Urothelium cell line (cell line): ENCODE measurements around the gene ADORA3.

Experiments
- DNase-seq: peaks from one replicate; pipeline ENCODE4 v3.0.0; 2011; ENCODE audit warnings: low spot score, mixed read lengths
- FAIRE-seq: peaks from 2 replicates; lab custom pipeline; 2011; peaks lifted over from hg19 to GRCh38; lab: Jason Lieb, UNC

The ADORA3 gene

DNA sequence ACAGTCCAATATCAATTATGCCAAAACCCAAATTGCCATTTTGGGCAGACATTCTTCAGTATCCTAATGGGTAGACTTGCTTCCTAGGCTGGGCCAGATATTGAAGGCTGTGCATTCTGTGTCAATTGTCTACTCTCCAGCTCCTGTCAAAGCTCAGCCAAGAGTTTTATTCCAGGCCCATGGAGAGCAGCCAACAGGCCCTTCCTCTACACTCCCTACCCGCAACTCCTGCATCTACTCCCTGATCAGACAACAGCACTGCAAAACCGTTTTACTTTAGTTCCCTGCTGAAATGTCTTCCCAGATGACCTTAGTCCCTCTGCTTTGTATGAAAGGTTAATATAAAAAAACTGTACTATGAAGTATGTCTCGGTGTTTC is 6.6 kb upstream of the ADORA3 start:
- DNase-seq (no peak), FAIRE-seq (no peak)

DNA sequence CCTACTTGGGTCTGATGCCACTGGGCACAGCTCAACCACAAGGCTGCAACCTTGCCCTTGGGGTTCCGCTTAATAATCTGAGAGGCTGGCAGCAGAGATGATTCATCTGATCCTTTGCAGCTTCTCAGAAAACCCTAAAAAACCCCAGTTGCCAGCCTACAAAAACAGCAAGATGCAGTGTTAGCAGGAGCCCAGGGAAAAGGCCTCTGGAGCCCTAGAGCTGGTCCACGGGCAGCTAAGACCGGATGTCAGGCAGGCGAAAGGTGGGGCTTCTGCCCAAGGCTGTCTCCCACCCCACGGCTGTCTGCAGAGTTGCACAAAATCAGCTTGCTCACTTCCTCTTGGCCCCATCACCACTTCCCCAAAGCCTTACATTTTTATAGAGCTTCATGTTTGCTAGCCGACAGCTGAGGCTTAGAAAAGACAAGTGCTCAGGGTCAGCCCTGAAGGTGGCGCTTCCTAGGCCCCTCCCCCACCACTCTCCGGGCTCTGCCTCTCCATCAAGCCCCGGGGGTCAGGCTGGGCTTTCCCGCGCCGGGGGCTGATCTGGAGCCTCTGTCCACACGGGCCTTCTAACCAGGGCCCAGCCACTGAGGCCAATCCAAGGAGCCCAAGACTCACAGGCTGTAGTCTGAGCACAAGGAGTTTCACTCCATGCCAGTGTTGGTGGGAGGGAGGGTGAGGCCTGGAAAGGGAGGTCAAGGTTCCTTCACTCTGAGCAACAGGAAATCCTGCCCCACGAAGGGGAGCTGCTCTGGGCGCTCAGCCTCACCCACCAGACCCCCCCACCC is 4.2 kb upstream of the ADORA3 start:
- FAIRE-seq = no peak

DNA sequence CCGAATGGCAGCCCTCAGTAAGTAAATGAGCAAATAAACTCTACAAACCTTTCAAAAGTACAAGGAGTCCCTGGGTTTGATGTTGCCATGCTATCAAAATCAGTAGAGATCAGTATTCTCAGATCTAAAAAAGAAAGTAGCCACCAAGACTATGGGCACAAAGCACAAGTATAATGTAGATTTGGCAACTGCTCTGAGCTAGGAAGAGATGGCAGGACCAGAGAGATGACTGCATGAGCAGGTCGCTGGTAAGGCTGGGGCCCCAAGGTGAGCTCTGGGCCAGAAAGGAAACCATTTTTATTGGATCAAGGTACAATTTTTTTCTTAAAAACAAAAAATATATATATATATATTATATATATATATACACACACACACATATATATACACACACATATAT is 3.1 kb upstream of the ADORA3 start:
- DNase-seq = no peak
- no peak for FAIRE-seq

More for the DNA sequence above, 4.2 kb upstream of the ADORA3 start:
- peak; percentile 73 for DNase-seq

DNA sequence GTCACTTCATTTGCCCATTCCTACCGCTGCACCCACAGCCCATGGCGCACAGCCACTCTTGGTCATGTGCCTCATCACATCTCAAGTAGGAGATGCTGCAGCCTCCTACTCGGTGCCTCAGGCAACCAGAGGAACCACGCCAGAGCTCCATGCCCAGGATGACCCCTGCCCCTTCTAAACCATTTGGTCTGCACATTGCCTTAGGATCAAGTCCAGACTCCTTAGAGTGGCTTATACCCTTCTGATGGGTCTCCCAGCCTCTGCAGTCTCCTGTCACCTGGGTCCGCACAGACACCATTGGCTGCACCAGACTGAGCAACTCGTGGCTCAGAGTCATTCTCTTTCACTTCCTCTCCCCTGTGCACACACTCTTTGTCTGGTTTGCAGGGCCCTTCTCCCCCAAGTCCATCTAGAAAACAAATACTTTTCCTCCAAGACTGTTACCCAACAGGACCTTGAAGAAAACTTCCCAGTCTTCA is 2.2 kb upstream of the ADORA3 start:
- no peak for FAIRE-seq

DNA sequence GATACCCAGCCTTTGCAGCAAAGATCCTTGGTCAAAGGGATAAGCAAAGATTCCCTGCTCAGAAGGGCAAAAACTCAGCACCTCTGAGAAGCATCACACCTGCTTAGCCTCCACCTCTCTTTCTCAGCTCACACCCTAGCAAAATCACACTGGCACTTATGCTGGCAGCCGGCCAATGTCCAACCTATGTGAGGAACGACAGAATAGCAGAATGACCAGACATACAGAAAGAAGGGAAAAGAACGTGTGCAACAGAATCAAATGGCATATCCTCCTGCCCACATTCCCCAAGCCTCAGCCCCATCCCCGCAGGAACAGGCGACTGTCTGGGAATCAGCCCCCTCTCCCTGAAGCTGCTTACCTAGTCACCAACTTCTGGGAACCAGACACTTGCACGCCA is 664 bp upstream of the ADORA3 start:
- no peak for FAIRE-seq
- DNase-seq = no peak

More for the DNA sequence above, 2.2 kb upstream of the ADORA3 start:
- DNase-seq = no peak

DNA sequence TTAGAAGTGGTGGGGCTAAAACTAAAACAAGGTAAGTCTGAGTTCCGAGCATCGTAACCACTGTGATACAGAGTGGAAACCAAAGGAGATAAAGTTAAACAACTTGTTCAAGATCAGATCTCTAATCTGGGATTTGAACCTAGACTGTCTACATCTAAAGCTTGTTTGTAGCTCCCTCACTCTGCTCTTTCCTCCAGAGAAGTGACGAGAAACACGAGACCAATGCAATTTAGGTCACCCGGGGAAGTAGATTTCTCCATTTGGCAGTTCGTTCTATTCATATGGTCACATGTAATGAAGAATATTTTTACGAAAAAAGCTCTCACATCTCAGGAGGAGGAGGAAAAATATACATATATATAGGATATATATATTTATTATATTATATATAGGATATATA is 1.8 kb downstream of the ADORA3 start:
- DNase-seq (no peak), FAIRE-seq (no peak)

DNA sequence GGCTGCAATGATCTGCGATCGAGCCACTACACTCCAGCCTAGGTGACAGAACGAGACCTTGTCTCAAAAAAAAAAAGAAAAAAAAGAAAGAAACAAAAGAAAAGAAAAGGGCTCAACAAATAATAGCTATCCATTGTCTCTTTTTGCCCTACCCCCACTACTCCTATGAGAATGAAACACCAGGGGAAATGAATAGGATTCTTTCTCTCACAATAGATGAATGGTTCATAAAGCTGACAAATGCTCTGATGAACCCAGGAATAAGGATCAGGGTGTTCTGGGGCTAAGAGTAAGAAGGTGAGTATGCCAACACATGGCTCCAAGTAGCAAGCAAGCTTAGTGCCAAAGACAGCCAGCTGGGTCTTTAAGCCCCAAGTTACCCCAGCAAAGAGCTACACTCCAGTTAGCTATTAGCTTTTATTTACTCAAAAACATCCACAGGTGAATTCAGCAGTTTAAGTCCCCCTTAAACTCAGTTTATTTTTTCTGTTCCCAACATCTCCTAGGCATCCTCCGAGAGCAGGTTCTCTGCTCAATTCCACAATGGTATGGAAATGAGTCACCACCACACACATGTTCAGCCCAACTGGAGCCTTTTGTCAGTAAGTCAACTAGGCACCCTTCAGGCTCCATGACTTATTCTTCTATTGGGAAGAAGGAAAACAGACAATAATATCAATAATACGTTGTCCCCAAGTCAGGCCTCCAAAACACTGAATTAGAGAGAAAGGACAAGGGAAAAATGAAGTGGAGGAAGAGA is 4.2 kb downstream of the ADORA3 start:
- DNase-seq (no peak), FAIRE-seq (no peak)

DNA sequence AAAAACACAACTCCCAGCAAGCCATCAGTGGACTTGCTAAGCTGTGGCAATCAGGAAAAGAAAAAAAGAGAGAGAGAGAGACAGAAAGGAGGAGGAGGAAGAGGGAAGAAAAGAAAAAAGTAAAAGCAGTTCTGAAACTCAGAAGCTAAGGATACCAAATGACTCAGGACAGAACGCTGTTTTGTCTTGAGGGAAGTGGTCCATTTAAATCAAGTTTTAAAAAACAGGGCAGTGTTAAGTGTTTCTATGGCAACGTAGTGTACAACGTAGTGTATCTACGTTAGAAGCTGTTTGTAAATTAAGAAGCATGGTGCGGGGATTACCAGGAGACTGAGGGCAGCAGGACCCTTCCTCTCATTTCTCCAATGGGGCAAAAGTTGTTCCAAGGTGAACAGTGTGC is 5.8 kb downstream of the ADORA3 start:
- FAIRE-seq (no peak), DNase-seq (no peak)

DNA sequence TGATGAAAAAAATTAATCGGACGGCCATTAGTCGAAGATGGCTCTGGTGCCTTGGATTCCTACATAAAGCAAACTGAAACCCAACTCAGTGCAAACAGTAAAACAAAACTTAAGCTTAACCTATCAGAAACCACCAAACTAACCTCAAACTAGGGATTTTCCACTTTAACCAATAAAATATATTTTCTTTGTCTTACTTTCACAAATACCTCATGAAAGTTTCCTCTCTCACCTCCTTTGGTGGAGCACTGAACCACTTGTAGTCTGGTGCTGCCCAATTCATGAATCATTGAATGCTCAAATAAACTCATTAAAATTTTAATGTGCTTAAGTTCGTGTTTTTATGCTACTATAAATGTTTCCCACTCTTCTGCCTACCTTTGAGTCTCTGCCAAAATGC is 7.0 kb downstream of the ADORA3 start:
- FAIRE-seq (no peak), DNase-seq (no peak)

DNA sequence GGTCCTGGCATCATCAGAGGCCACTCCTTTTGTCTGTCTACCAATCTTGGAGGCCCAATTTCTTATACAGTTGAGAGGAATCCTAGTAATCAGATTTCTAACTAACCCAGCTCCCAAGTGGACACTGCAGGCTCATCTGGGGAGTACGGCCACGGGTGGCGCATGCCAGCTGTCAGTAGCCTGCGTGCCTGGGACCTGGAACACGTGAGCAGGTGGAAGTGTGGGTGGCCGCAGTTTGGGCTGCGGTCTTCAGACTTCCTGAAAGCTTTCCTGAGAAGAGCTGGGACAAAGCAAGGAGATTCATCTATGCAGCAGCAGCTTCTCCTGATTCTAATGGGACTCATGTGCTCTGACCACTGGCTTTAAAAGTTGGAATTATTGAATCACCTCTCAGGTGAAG is 12.4 kb downstream of the ADORA3 start:
- DNase-seq = no peak
- no peak for FAIRE-seq

DNA sequence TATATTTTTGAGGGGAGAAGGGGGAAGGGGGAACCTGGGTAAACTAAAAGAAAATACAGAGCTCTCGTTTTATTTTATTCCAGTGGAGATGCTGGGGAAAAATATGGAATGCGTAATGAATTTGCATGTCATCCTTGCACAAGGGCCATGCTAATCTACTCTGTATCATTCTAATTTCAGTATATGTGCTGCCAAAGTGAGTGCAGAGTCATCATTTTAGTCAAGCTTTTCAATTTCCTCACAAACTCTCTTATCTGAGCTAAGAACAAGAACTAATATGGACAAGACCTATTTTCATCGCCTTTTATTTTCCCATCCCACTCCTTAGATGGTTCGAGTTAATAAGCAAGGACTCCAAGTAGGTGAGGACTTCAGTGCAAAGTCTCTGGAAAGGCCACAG is 13.2 kb downstream of the ADORA3 start:
- no peak for DNase-seq
- no peak for FAIRE-seq

DNA sequence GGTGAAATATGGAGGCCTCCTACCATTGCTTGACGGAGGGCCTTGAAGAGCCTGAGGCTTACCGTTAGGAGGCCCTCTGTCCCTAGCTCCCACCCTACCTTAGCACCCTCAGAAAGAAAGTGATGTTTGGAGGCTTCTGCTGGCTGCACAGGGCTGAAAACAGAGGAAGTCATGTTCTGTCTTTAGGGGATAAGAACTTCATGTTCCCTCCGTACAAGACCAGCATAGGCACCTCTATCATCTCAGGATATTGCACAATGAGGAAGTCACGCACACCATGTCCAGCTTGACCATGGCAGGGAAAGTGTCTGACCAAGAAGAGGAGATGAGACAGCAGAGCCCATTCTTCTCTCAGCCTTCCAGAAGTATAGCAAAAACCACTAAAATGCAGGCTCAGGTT is 13.8 kb downstream of the ADORA3 start:
- FAIRE-seq = no peak
- DNase-seq = no peak

DNA sequence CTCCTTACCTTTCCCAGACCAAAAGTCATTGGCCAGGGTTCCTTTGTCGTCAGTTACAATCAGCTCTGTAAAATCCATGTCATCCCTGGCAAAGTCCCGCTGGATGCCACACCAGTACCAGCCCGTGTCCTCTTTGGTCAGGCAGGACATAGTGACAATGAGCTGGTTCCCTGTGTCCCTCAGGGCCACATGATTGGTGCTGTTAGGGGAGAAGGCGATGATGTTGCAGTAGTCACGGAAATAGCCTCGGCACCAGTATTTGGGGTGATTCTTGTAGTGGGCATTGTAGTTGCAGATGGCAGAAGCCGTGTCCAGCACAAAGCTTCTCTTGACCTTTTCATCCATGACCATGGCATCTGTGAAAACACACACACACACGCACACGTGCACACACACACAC is 14.8 kb downstream of the ADORA3 start:
- FAIRE-seq = no peak

DNA sequence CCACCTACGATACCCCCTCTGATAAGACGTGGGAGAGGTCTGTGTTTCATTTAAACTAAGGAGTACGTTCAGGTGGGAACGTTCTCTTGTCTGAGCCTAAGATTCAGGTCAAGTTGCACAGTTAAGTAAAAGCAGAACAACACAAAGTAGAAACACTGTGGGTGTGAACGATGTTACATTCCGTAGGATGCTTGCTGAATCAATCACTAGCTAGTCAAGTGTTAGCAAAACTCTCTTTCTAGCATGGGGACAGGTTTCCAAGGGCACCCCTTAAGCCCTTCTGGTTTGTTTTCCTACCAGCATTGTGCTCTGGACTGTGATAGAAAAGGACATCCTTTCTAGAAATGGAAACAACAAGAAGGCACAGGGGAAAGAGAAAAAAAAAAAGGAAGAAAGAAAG is 16.3 kb downstream of the ADORA3 start:
- DNase-seq (no peak), FAIRE-seq (peak; percentile 69)

More for the DNA sequence above, 14.8 kb downstream of the ADORA3 start:
- no peak for DNase-seq

DNA sequence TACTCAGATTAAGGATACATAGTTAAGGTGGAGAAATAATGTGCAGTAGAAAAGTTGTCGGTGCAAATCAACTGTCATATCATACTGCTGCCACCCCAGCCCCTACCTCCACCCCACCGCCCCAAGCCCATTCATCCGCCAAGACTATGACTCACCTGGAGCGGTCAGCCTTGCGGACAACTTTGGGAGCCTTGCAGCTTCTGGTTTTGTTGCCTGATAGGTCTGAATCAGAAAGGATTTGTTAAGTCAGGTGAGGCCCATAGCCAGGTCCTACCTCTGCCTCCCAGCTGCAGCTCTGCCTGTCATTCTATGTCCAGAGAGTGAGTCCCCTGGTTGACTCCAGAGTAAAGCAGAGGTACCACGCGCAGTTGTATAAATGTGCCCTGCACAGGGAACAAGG is 17.0 kb downstream of the ADORA3 start:
- FAIRE-seq (no peak), DNase-seq (no peak)

DNA sequence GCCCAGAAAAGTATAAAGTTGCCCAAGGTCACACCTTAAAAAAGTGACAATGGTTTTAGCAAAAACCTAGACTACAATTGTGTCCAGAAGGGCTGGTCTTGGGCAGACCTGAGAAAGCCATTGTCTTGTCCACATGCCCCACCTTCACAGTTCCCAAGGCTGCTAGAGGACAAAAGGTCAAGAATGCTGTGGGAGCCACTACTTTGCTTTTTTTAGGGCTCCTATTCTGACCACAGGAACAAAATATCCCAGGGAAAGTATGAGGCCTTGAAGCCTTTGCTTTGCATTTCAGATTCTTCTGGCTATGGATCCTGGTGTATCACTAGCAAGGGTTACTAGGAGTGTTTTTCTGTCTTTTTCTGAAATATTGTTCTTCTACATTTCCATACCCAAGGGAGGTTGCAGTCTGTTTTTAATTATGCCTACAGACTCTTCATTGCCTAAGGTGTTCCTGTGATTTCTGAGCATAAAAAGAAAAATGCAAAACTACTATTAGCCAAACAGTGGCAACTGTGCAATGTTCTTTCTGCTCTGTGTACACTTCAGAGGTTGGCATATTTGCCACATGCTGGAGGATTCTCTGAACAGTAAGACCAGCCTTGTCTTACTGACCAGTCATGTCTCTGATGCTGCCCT is 18.9 kb downstream of the ADORA3 start:
- DNase-seq = no peak
- no peak for FAIRE-seq

DNA sequence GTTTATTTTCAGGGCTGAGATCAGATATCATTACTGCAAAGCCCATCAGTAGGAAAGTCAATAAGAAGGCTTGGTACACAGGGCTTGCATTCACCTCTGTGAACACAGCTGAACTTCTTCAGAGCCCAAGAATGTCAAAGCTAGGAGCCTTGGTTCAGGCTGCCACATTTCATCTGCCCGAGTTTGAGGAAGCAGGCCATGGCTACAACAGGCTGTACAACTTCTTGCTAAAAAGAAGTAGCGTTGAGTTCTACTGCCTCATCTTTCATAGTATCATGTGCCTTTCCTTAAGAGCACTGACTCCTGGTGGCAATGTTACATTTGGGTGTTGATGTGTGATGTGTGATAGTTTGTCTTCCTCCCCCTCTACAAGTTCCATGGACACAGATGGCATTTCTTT is 19.6 kb downstream of the ADORA3 start:
- DNase-seq (no peak), FAIRE-seq (no peak)

DNA sequence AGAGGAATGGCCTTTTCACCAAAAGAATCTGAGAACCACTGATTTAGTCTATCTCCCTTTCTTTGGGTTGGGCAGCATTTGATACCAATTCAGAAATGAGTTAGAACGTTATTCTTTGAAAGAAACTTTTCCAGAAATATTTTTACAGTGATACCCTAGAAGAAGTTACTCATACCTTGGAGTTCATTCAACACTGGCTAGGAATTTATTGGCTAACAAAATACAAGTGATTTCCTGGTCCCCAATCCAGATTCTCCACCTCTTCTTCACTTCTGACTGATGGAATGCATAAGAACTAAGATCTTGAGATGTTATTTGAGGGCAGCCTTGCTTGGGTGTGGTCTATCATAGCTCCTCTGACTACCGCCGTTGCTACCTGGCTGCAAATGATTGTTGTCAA is 20.3 kb downstream of the ADORA3 start:
- no peak for FAIRE-seq
- no peak for DNase-seq

DNA sequence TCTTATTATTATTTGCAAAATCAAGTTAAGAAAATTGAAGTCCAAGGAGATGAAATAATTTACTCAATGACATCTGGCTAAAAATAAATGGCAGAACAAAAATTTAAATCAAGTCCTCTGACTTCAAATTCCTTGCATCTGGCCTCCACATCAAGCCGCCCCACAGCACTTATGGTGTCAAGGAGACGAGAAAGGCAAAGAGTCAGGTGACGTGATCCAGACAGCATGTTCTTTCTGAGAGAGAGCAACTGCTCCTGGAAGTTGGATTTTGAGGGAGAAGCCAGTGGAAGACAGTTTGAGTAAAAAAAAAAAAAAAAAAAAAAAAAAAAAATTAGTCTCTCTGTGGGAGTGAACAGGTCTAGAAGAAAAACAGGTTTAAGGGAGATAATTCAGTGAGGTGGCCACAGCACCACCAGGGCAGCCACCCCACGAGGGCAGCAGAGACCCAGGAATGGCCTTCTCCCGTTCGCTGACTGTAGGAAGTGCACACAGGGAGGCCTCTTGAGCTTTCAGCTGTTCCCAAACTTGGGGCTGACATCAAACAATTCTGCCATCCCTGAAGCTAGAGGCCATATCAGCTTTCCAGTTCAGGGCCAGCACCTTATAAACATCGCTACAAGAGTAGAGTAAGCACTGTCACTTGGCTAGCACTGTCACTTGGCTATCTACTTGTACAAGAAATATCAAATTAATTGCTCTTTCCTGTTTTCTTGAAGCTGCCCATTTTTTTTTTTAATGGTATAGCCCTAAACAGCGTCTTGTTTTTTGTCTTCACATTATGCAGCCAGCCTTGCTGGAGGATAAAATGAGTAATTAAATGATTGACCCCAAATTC is 21.8 kb downstream of the ADORA3 start:
- FAIRE-seq (no peak), DNase-seq (peak; percentile 84)

DNA sequence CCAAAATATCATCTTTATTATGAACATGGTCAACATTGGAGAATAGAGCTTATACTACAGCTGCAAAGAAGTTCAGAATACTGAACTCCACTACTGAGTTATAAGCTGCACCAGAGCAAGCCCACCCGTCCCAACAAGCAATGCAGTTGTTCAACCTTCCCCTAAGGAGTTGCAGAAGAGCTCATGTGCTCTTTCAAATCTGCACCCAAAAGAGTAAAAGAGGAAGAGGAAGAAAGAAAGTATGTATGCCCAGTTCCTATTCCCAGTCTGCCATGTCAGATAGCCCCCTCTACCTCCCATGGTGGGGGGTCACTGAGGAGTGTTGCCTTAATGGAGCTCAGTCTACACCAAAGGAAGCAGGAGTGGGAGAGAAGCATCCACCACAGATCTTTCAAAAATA is 22.8 kb downstream of the ADORA3 start:
- FAIRE-seq (no peak), DNase-seq (no peak)

DNA sequence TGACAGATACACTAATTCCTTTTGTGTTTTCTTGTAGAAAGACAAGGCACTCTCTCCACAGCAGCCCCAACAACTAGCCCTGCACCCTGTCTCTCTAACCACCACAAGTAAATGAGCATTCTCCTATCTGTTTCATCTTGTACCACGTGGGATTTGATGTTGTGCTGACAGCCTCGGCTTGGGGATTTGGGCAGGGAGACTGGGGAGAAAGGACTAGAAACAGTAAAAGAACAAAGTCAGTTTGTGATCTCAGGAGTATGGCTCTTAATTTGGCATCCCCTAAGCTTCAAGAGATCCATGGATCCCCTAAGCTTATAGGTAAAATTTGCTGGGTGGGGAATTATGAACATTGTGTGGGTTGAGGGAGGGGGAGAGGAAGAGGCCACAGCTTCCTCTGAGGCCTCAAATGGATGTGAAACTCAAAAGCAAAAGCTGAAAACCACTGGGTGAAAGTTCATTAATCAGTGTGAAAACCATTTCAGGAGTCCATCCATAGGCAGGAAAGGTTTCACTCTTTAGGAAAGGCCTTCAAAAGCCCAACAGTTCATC is 26.6 kb downstream of the ADORA3 start:
- FAIRE-seq = no peak

More for the DNA sequence above, 26.6 kb downstream of the ADORA3 start:
- no peak for DNase-seq
